ENCODE results near the gene FAM20B. TPM values are rescaled to one million over a fixed set of nuclear protein-coding genes. Genes with fewer than 3 reads are reported as not detected.

Gene FAM20B
- total and polyA plus RNA-seq, 2 experiments from 2014 or later, result 5.3 to 22.5 TPM

DNA sequence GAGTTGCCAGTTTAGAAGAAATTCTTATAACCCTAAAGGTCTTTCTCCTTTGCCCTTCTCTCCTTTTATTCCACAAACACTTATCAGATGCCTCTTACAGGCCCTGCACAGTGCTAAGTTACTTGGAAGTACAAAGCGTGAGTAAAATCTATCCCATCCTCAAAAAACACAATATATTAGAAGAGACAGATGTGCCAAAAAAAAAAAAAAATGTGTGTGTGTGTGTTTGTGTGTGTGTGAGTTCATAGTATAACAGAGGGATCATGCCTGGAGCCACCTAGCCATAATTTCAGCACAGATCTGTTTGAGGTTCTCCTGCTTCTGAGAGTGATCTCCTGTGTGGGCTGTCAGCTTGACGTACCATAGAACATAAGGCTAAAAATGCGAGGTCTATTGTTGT is 5.0 kb downstream of the FAM20B start:
- no peak overlapping the region for H3K4me2 ChIP-seq
- no peak overlapping the region for H3K27ac ChIP-seq (ENCODE audit: low read depth)
- no peak for TF ChIP-seq POLR2AphosphoS5 (IDR thresholded peaks at IDR 0.05; ENCODE audit: low read depth)
- TF ChIP-seq, protein P1, sequence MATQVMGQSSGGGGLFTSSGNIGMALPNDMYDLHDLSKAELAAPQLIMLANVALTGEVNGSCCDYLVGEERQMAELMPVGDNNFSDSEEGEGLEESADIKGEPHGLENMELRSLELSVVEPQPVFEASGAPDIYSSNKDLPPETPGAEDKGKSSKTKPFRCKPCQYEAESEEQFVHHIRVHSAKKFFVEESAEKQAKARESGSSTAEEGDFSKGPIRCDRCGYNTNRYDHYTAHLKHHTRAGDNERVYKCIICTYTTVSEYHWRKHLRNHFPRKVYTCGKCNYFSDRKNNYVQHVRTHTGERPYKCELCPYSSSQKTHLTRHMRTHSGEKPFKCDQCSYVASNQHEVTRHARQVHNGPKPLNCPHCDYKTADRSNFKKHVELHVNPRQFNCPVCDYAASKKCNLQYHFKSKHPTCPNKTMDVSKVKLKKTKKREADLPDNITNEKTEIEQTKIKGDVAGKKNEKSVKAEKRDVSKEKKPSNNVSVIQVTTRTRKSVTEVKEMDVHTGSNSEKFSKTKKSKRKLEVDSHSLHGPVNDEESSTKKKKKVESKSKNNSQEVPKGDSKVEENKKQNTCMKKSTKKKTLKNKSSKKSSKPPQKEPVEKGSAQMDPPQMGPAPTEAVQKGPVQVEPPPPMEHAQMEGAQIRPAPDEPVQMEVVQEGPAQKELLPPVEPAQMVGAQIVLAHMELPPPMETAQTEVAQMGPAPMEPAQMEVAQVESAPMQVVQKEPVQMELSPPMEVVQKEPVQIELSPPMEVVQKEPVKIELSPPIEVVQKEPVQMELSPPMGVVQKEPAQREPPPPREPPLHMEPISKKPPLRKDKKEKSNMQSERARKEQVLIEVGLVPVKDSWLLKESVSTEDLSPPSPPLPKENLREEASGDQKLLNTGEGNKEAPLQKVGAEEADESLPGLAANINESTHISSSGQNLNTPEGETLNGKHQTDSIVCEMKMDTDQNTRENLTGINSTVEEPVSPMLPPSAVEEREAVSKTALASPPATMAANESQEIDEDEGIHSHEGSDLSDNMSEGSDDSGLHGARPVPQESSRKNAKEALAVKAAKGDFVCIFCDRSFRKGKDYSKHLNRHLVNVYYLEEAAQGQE (IDR thresholded peaks at IDR 0.05; ENCODE audit: unreplicated experiment), result no peak
- no peak for TF ChIP-seq CTCF (conservative IDR thresholded peaks at IDR 0.05; ENCODE audit: low read depth in 2 of 2)
- TF ChIP-seq, protein P2, sequence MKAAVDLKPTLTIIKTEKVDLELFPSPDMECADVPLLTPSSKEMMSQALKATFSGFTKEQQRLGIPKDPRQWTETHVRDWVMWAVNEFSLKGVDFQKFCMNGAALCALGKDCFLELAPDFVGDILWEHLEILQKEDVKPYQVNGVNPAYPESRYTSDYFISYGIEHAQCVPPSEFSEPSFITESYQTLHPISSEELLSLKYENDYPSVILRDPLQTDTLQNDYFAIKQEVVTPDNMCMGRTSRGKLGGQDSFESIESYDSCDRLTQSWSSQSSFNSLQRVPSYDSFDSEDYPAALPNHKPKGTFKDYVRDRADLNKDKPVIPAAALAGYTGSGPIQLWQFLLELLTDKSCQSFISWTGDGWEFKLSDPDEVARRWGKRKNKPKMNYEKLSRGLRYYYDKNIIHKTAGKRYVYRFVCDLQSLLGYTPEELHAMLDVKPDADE (IDR thresholded peaks at IDR 0.05), result no peak
- peaks cover 4% of the 10 kb centered on the region for H3K27me3 Mint-ChIP-seq (ENCODE audit: insufficient read depth, low read depth, poor library complexity)
- ATAC-seq, result no peak
- peaks cover 46% of the 10 kb centered on the region for H3K4me1 ChIP-seq (ENCODE audit: insufficient read depth)
- DNase-seq (ENCODE audit: low spot score), result no peak
- no peak overlapping the region for H3K4me3 Mint-ChIP-seq
- H3K36me3 ChIP-seq (ENCODE audit: insufficient read depth), result no peaks in the 10 kb centered on the region
- H3K36me3 Mint-ChIP-seq (ENCODE audit: low read depth), result no peaks in the 10 kb centered on the region
- peaks cover 2% of the 10 kb centered on the region; the same call in 1 of the 2 replicates for H4K20me1 ChIP-seq (replicated peaks; ENCODE audit: insufficient read depth)
- H3K4me3 ChIP-seq, result no peak overlapping the region
- H3K9me2 ChIP-seq (ENCODE audit: insufficient read depth), result no peaks in the 10 kb centered on the region
- H3K79me2 ChIP-seq (replicated peaks; ENCODE audit: insufficient read depth), result peaks cover 89% of the 10 kb centered on the region
- no peak overlapping the region for H3K27ac Mint-ChIP-seq
- H3K9me3 Mint-ChIP-seq, result no peaks in the 10 kb centered on the region
- H3K4me1 Mint-ChIP-seq, result peaks cover 61% of the 10 kb centered on the region
- no peak overlapping the region for H2AFZ ChIP-seq
- no peaks in the 10 kb centered on the region for H3K27me3 ChIP-seq (ENCODE audit: insufficient read depth)
- no peaks in the 10 kb centered on the region for H3F3A ChIP-seq (replicated peaks; ENCODE audit: low read depth)

DNA sequence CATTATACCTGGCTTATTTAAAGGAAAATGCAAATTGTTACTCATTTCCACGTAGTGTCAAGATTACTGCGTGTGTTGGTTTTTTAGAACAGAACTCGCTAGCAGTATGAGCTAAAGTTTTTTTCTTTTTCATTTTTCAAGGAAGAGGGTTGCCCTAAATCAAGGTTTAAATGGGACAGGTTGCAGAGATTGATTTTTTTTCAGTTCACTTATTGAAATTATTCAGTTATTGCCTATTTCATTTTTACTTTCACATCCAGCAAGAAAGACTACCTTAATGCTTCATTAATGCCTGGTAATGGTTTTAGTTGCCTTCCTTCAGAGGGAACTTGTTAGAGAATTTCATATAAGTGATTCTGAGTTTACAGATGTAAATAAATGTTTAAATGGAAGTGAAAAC is 5.6 kb downstream of the FAM20B start:
- Histone ChIP-seq H3K4me3 (no peak overlapping the region), H3F3A (replicated peaks; ENCODE audit: low read depth) (no peaks in the 10 kb centered on the region), H3K79me2 (replicated peaks; ENCODE audit: insufficient read depth) (peaks cover 95% of the 10 kb centered on the region), H4K20me1 (replicated peaks; ENCODE audit: insufficient read depth) (peaks cover 2% of the 10 kb centered on the region; the same call in 1 of the 2 replicates), H3K9me2 (ENCODE audit: insufficient read depth) (no peaks in the 10 kb centered on the region), H3K27me3 (ENCODE audit: insufficient read depth) (no peaks in the 10 kb centered on the region), H3K27ac (ENCODE audit: low read depth) (no peak overlapping the region), H3K4me2 (no peak overlapping the region), H3K36me3 (ENCODE audit: insufficient read depth) (no peaks in the 10 kb centered on the region), H2AFZ (no peak overlapping the region), H3K4me1 (ENCODE audit: insufficient read depth) (peaks cover 46% of the 10 kb centered on the region)
- ATAC-seq, result no peak
- peaks cover 61% of the 10 kb centered on the region for H3K4me1 Mint-ChIP-seq
- no peak for DNase-seq (ENCODE audit: low spot score)
- no peak for TF ChIP-seq JUNB (IDR thresholded peaks at IDR 0.05; ENCODE audit: unreplicated experiment)
- no peak for TF ChIP-seq CTCF (conservative IDR thresholded peaks at IDR 0.05; ENCODE audit: low read depth in 2 of 2)
- TF ChIP-seq ZNF114 (CRISPR knock-in tag; IDR thresholded peaks at IDR 0.05), result no peak
- TF ChIP-seq, protein P2 (IDR thresholded peaks at IDR 0.05), result no peak
- H3K4me3 Mint-ChIP-seq, result no peak overlapping the region
- H3K36me3 Mint-ChIP-seq (ENCODE audit: low read depth), result no peaks in the 10 kb centered on the region
- H3K27ac Mint-ChIP-seq, result no peak overlapping the region
- no peaks in the 10 kb centered on the region for H3K9me3 Mint-ChIP-seq
- H3K27me3 Mint-ChIP-seq (ENCODE audit: insufficient read depth, low read depth, poor library complexity), result peaks cover 4% of the 10 kb centered on the region

All from GM23338 (cell line).